Stimulated activated naive CD8-positive, alpha-beta T cell treated with anti-CD3 and anti-CD28 coated beads, Interleukin-15, Interleukin-2, amounts not matched to agents 100 ng/mL and 50 ng/mL, for 24 hours (primary cell): ENCODE measurements around the gene CCDC197.

Experiments
- H3K27ac Mint-ChIP-seq: one replicate; pipeline ENCODE4 v1.8.0; 2021; ENCODE audit warnings: mild to moderate bottlenecking, mixed read lengths
- H3K27me3 Mint-ChIP-seq: one replicate; pipeline ENCODE4 v1.8.0; 2021; ENCODE audit warnings: mixed read lengths
- H3K36me3 Mint-ChIP-seq: one replicate; pipeline ENCODE4 v1.8.0; 2021; ENCODE audit warnings: low read depth, mixed read lengths
- H3K4me1 Mint-ChIP-seq: one replicate; pipeline ENCODE4 v1.8.0; 2021; ENCODE audit warnings: low read depth, mixed read lengths
- H3K4me3 Mint-ChIP-seq: one replicate; pipeline ENCODE4 v1.8.0; 2021; ENCODE audit warnings: mild to moderate bottlenecking, mixed read lengths
- H3K9me3 Mint-ChIP-seq: one replicate; pipeline ENCODE4 v1.8.0; 2021; ENCODE audit warnings: mixed read lengths

Gene CCDC197

GRCh38 chr14:94041551-94042346 is 44.6 kb downstream of the CCDC197 start:
- no peaks in the 10 kb centered on the region for H3K27me3 Mint-ChIP-seq
- H3K27ac Mint-ChIP-seq, result no peak overlapping the region
- H3K4me3 Mint-ChIP-seq, result no peak overlapping the region
- H3K9me3 Mint-ChIP-seq, result no peaks in the 10 kb centered on the region
- peaks cover 17% of the 10 kb centered on the region for H3K36me3 Mint-ChIP-seq
- H3K4me1 Mint-ChIP-seq, result no peaks in the 10 kb centered on the region

GRCh38 chr14:94042433-94043091 is 45.5 kb downstream of the CCDC197 start:
- no peak overlapping the region for H3K4me3 Mint-ChIP-seq
- H3K27me3 Mint-ChIP-seq, result no peaks in the 10 kb centered on the region
- H3K27ac Mint-ChIP-seq, result no peak overlapping the region
- H3K36me3 Mint-ChIP-seq, result peaks cover 22% of the 10 kb centered on the region
- H3K4me1 Mint-ChIP-seq, result no peaks in the 10 kb centered on the region
- H3K9me3 Mint-ChIP-seq, result no peaks in the 10 kb centered on the region

DNA sequence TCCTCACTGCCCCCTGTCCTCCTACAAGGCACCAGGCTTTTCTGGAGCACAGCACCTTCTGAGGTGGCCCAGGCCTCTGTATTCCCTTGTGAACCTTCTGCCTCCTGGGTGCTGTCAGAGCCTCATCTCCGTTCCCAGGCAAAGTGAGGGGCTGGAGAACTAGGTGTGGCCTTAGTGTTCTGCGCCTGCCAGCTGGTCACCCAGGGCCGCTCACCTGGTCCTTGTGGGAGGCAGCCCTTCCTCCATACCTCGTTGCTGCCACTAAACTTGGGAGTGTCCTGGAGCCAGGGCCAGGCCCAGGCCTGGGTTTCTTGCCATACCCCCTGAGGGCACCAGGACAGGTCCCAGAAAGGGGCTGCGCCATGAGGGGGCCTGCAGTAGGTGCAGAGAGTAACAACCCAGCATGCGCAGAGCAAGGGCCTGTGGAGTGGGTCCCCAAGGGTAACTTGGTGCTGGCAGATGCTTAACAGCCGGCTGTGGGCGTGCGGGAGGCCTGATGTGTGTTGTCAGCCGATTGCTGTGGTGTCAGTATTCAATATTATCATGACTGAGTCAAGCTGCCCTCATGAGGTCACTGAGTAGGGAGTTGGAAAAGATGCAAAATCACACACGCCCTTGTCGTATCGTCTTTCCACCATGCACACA is 46.1 kb downstream of the CCDC197 start:
- H3K27ac Mint-ChIP-seq, result no peak overlapping the region
- no peak overlapping the region for H3K4me3 Mint-ChIP-seq
- no peaks in the 10 kb centered on the region for H3K4me1 Mint-ChIP-seq
- no peaks in the 10 kb centered on the region for H3K27me3 Mint-ChIP-seq
- H3K36me3 Mint-ChIP-seq, result peaks cover 29% of the 10 kb centered on the region
- no peaks in the 10 kb centered on the region for H3K9me3 Mint-ChIP-seq

- Mint-ChIP-seq H3K4me3 (no peak overlapping the region), H3K4me1 (no peaks in the 10 kb centered on the region), H3K27me3 (no peaks in the 10 kb centered on the region), H3K36me3 (peaks cover 32% of the 10 kb centered on the region), H3K9me3 (no peaks in the 10 kb centered on the region), H3K27ac (no peak overlapping the region)
Observed at GRCh38 chr14:94043756-94044475, 46.8 kb downstream of the CCDC197 start.

DNA sequence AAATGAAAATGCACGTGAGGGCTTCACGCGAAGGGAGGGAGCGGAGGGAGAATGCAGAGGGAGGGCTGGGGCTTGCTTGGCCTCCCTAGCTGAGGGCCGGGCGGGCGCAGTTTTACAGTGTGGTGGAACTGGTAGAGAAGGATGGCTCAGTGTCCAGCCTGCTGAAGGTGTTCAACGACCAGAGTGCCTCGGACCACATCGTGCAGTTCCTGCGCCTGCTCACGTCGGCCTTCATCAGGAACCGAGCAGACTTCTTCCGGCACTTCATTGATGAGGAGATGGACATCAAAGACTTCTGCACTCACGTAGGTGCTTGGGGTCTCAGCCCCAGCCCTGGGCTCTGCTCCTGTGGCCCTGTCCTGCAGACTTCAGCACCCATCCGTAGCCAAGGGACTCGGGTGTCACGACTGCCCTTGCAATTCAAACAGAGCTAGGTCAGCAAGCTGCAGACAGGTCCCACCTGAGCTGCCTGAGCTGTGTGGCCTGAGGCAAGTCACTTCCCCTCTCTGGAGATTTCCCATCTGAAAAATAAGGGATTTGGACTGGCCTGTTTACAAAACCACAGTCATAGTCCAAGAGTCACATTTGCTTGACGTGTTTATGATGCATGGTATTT is 47.5 kb downstream of the CCDC197 start:
- no peaks in the 10 kb centered on the region for H3K27me3 Mint-ChIP-seq
- H3K9me3 Mint-ChIP-seq, result no peaks in the 10 kb centered on the region
- no peak overlapping the region for H3K27ac Mint-ChIP-seq
- H3K4me3 Mint-ChIP-seq, result no peak overlapping the region
- peaks cover 36% of the 10 kb centered on the region for H3K36me3 Mint-ChIP-seq
- H3K4me1 Mint-ChIP-seq, result no peaks in the 10 kb centered on the region

DNA sequence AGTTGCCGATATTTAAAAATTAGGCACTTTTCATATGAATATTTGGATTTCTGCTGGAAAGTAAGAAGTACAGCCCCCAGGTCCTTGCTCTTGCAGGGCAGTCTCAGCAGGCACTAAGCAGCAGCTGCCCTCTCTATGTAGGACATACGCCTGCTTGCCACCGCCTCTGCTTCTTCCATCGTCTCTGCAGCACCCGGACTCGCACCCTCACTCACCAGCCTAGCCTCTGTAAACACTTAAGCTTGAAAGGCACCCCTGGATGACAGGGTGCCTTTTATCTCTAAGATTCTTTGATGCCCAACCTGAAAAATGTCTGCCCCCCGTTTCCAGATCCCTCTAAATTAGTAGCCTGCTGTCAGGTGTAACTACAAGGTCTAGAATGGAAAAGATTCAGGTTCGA is 48.0 kb downstream of the CCDC197 start:
- no peak overlapping the region for H3K27ac Mint-ChIP-seq
- peaks cover 40% of the 10 kb centered on the region for H3K36me3 Mint-ChIP-seq

DNA sequence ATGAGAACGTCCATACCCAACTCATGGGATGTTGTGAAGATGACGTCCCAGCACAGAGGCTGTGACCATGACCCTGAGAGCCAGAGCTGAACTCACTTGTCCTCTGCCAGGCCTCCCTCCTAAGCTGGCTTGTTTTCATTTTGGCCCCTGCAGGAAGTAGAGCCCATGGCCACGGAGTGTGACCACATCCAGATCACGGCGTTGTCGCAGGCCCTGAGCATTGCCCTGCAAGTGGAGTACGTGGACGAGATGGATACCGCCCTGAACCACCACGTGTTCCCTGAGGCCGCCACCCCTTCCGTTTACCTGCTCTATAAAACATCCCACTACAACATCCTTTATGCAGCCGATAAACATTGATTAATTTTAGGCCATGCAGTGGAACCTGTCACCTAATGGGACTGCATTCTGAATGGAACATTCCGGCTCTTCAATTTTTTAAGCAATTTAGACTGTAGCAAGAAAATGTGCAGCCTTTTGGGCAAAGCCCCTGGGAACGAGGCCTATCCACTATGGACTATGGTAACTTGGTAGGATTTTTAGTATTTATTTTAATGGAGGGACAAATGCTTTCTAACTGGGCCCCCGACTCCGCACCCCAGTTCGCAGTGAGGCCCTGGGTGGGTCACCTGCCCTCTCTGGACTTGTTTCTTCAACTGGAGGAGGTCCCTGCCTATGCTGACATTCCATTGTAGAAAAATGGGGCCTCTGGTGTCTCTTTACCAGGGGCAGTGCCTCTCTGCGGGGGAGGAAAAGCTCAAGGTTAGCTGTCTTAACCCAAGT is 48.7 kb downstream of the CCDC197 start:
- no peak overlapping the region for H3K27ac Mint-ChIP-seq
- no peak overlapping the region for H3K4me3 Mint-ChIP-seq
- H3K36me3 Mint-ChIP-seq, result peaks cover 46% of the 10 kb centered on the region
- no peaks in the 10 kb centered on the region for H3K9me3 Mint-ChIP-seq
- no peaks in the 10 kb centered on the region for H3K27me3 Mint-ChIP-seq
- H3K4me1 Mint-ChIP-seq, result no peaks in the 10 kb centered on the region

More for the DNA sequence above, 48.0 kb downstream of the CCDC197 start:
- H3K4me1 Mint-ChIP-seq, result no peaks in the 10 kb centered on the region
- no peaks in the 10 kb centered on the region for H3K9me3 Mint-ChIP-seq
- no peaks in the 10 kb centered on the region for H3K27me3 Mint-ChIP-seq
- no peak overlapping the region for H3K4me3 Mint-ChIP-seq

DNA sequence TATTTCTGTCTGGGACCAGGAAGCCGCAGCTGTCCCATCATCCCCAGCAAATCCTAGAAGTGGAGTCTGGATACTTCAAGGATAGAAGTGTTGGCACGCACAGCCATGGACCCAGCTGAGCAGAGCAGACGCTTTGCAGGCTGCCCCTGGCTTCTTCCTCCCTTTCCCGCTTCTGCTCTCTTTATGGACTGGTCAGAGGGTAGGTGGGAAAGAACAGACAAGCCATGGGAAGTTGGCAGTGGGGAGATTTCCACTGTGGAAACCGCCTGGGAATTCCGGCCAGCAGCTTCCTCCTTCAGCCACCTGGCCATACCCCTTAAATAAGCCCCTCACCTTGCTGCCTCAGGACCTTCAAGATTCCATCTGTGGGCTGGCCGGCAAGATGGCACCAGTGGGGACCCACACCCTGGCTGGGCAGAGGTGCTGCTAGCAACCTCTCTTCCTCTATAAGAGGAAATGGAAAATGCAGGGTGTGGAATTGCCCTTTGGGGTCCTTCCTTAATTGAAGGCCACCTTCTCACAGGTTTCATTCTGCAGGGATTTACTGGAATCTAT is 49.7 kb downstream of the CCDC197 start:
- no peak overlapping the region for H3K4me3 Mint-ChIP-seq
- no peaks in the 10 kb centered on the region for H3K27me3 Mint-ChIP-seq
- peaks cover 56% of the 10 kb centered on the region for H3K36me3 Mint-ChIP-seq
- H3K4me1 Mint-ChIP-seq, result no peaks in the 10 kb centered on the region
- no peak overlapping the region for H3K27ac Mint-ChIP-seq
- no peaks in the 10 kb centered on the region for H3K9me3 Mint-ChIP-seq

GRCh38 chr14:94047581-94047980 is 50.5 kb downstream of the CCDC197 start:
- Mint-ChIP-seq H3K27me3 (no peaks in the 10 kb centered on the region), H3K4me3 (no peak overlapping the region), H3K27ac (no peak overlapping the region), H3K4me1 (peaks cover 5% of the 10 kb centered on the region), H3K9me3 (no peaks in the 10 kb centered on the region), H3K36me3 (peaks cover 62% of the 10 kb centered on the region)

- no peaks in the 10 kb centered on the region for H3K9me3 Mint-ChIP-seq
- H3K27ac Mint-ChIP-seq, result peak overlapping the region; percentile 9
- peaks cover 8% of the 10 kb centered on the region for H3K4me1 Mint-ChIP-seq
- H3K27me3 Mint-ChIP-seq, result no peaks in the 10 kb centered on the region
- no peak overlapping the region for H3K4me3 Mint-ChIP-seq
- peaks cover 65% of the 10 kb centered on the region for H3K36me3 Mint-ChIP-seq
Observed at GRCh38 chr14:94048691-94049624, 51.9 kb downstream of the CCDC197 start.

DNA sequence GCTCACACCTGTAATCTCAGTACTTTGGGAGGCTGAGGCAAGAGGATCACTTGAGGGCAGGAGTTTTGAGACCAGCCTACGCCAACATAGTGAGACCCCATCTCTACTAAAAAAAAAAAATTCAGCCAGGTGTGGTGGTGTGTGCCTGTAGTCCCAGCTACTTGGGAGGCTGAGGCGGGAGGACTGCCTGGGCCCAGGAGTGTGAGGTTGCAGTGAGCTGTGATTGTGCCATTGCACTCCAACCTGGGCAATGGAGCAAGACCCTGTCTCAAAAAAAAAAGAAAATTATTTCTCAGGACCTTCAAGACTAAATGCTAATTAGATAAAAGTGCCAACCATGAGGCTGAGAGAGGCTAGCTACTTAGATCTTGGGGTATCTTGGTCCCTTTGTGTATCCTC is 52.5 kb downstream of the CCDC197 start:
- Mint-ChIP-seq H3K9me3 (no peaks in the 10 kb centered on the region), H3K4me1 (peaks cover 8% of the 10 kb centered on the region), H3K27ac (no peak overlapping the region), H3K4me3 (no peak overlapping the region), H3K27me3 (no peaks in the 10 kb centered on the region), H3K36me3 (peaks cover 72% of the 10 kb centered on the region)

DNA sequence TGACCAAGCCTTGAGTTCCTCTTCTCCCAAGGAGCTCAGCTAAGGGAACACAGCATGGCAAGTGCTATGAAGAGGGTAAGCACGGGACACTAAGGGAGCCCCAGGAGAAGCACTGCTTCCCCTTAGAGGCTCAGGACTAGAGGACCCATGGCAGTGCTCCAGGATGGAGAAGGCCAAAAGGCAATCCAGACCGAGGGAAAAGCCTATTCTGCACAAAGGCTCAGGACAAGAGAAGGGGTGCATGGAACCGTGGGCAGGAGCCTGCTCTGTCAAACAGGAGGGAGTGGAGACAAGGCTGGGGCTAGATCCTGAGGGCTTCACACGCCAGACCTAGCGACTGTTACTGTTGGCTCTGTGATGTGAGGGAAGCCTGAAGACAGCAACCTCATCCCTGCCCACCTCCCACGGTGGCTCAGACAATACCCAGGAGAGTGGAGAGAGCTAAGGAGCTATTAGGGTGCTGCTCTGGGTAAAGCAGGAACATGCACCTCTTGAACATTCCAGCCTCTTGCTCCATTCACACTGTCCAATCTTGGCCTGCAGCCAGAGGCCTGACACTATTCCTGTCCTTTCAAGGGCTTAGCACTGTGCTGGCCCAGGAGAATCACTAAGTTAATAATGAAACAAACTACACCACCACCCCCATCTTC is 53.3 kb downstream of the CCDC197 start:
- Mint-ChIP-seq H3K36me3 (peaks cover 76% of the 10 kb centered on the region), H3K27ac (no peak overlapping the region)

More for the DNA sequence above, 53.3 kb downstream of the CCDC197 start:
- H3K4me3 Mint-ChIP-seq, result no peak overlapping the region
- H3K27me3 Mint-ChIP-seq, result no peaks in the 10 kb centered on the region
- peaks cover 8% of the 10 kb centered on the region for H3K4me1 Mint-ChIP-seq
- H3K9me3 Mint-ChIP-seq, result no peaks in the 10 kb centered on the region
